PFSK-1 (cell line): ENCODE results near the gene DPF3.

ENCODE experiments used
- FOXP2 ChIP-seq: optimal IDR thresholded peaks from 2 replicates; pipeline ENCODE3; 2011; ENCODE audit warnings: borderline replicate concordance, control low read depth, inconsistent platforms; ENCODE audit not compliant: insufficient read depth; ENCODE audit errors: extremely low read length, extremely low read depth
- POLR2AphosphoS5 ChIP-seq: IDR thresholded peaks from 2 replicates; pipeline ENCODE4 v1.6.1; 2012; ENCODE audit warnings: low read depth, mild to moderate bottlenecking, control low read depth, low read length, moderate library complexity
- SIN3A ChIP-seq: IDR thresholded peaks from 2 replicates; pipeline ENCODE4 v1.6.1; 2012; ENCODE audit warnings: mild to moderate bottlenecking, low read length, moderate library complexity, borderline replicate concordance; ENCODE audit not compliant: insufficient read depth
- TAF1 ChIP-seq: IDR thresholded peaks from 2 replicates; pipeline ENCODE4 v1.6.1; 2012; ENCODE audit warnings: low read length, control low read depth, borderline replicate concordance; ENCODE audit not compliant: insufficient read depth
- TF ChIP-seq, protein P1 (sequence below), 2 experiments: IDR thresholded peaks; 2 replicates each; pipeline versions ENCODE4 v1.6.1 to v1.8.0; 2011 to 2012; ENCODE audit warnings: low read depth in 2 of 2, low read length in 2 of 2, control low read depth in 1 of 2, inconsistent platforms in 1 of 2, mild to moderate bottlenecking in 1 of 2, moderate library complexity in 1 of 2; ENCODE audit not compliant: insufficient read depth in 1 of 2

DNA sequence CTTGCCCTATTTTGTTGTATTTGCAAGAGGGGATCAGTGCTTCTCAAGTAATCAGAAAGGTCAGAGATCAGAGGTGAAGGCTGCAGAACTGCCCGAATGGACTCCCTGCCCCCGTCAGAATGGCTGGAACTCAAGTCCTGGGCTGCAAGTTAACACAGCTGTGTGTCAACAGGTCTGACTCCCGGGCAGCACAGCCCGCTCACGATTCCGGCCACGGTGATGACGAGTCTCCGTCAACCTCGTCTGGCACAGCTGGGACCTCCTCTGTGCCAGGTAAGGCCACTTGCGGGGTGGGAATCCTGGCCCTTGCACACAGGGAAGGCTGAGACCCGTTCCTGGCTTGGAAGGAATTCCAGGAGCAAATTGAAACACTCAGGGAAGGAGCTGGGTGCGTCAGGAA is 45.7 kb upstream of the DPF3 start:
- TF ChIP-seq SIN3A (no peak), POLR2AphosphoS5 (no peak), TAF1 (no peak), FOXP2 (no peak)
- TF ChIP-seq, protein P1, sequence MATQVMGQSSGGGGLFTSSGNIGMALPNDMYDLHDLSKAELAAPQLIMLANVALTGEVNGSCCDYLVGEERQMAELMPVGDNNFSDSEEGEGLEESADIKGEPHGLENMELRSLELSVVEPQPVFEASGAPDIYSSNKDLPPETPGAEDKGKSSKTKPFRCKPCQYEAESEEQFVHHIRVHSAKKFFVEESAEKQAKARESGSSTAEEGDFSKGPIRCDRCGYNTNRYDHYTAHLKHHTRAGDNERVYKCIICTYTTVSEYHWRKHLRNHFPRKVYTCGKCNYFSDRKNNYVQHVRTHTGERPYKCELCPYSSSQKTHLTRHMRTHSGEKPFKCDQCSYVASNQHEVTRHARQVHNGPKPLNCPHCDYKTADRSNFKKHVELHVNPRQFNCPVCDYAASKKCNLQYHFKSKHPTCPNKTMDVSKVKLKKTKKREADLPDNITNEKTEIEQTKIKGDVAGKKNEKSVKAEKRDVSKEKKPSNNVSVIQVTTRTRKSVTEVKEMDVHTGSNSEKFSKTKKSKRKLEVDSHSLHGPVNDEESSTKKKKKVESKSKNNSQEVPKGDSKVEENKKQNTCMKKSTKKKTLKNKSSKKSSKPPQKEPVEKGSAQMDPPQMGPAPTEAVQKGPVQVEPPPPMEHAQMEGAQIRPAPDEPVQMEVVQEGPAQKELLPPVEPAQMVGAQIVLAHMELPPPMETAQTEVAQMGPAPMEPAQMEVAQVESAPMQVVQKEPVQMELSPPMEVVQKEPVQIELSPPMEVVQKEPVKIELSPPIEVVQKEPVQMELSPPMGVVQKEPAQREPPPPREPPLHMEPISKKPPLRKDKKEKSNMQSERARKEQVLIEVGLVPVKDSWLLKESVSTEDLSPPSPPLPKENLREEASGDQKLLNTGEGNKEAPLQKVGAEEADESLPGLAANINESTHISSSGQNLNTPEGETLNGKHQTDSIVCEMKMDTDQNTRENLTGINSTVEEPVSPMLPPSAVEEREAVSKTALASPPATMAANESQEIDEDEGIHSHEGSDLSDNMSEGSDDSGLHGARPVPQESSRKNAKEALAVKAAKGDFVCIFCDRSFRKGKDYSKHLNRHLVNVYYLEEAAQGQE (IDR thresholded peaks at IDR 0.05; ENCODE audit: insufficient read depth in 1 of 2, low read depth in 2 of 2, low read length in 2 of 2), result no peak
